ENCODE measurements around the gene MAPK1.
A peak's percentile ranks its signal among the peaks of the same experiment; 100 is the strongest.

The MAPK1 gene

GRCh38 chr22:21780259-21780658 lies 87.2 kb downstream of the MAPK1 start:
- DNase-seq: no peak

- no peak for DNase-seq
Observed at GRCh38 chr22:21779444-21779843, 88.0 kb downstream of the MAPK1 start.

- DNase-seq: no peak
Observed at GRCh38 chr22:21778705-21779363, 88.6 kb downstream of the MAPK1 start.

- DNase-seq: no peak
Observed at GRCh38 chr22:21771631-21771976, 95.8 kb downstream of the MAPK1 start.

GRCh38 chr22:21768435-21768834 lies 99.0 kb downstream of the MAPK1 start:
- no peak for DNase-seq

- no peak for DNase-seq
Observed at GRCh38 chr22:21766691-21767462, 100.6 kb downstream of the MAPK1 start.

GRCh38 chr22:21765909-21766529 lies 101.4 kb downstream of the MAPK1 start:
- no peak for DNase-seq

- no peak for DNase-seq
Observed at GRCh38 chr22:21764038-21764804, 103.2 kb downstream of the MAPK1 start.

- no peak for DNase-seq
Observed at GRCh38 chr22:21762712-21763581, 104.5 kb downstream of the MAPK1 start.

- no peak for DNase-seq
Observed at GRCh38 chr22:21761994-21762680, 105.3 kb downstream of the MAPK1 start.

- peak; percentile 2 for DNase-seq
Observed at GRCh38 chr22:21761086-21761485, 106.4 kb downstream of the MAPK1 start.

GRCh38 chr22:21760640-21761039 lies 106.8 kb downstream of the MAPK1 start:
- DNase-seq: peak; percentile 19

- no peak for DNase-seq
Observed at GRCh38 chr22:21759646-21760376, 107.6 kb downstream of the MAPK1 start.

GRCh38 chr22:21759093-21759492 lies 108.4 kb downstream of the MAPK1 start:
- no peak for DNase-seq

GRCh38 chr22:21758091-21758864 lies 109.2 kb downstream of the MAPK1 start:
- no peak for DNase-seq

GRCh38 chr22:21755851-21756284 lies 111.6 kb downstream of the MAPK1 start:
- DNase-seq: peak; percentile 17

- DNase-seq: no peak
Observed at GRCh38 chr22:21754523-21754922, 112.9 kb downstream of the MAPK1 start.

- no peak for DNase-seq
Observed at GRCh38 chr22:21753374-21754111, 113.9 kb downstream of the MAPK1 start.

- DNase-seq: no peak
Observed at GRCh38 chr22:21752276-21752675, 115.2 kb downstream of the MAPK1 start.

All from amniotic stem cell (primary cell).